Keratinocyte (primary cell): ENCODE data around the gene TLCD2. TPM values are rescaled to one million over a fixed set of nuclear protein-coding genes. Genes with fewer than 3 reads are reported as not detected.
"Not testable (repeated sequence)": the region's sequence is repeated elsewhere in the genome, so short reads cannot be mapped to it uniquely, and the experiment has no call there.

Source experiments
- DNase-seq: peaks from one replicate; pipeline ENCODE4 v3.0.0-alpha.2; 2011; ENCODE audit warnings: low read depth, missing footprints, low spot score
- FAIRE-seq: peaks from 2 replicates; lab custom pipeline; 2011; peaks lifted over from hg19 to GRCh38; lab: Jason Lieb, UNC
- H2AFZ ChIP-seq: 2 replicates; pipeline ENCODE4 v1.6.0; 2012; ENCODE audit warnings: low read length, control low read depth, inconsistent platforms; ENCODE audit not compliant: control insufficient read depth
- H3K27ac ChIP-seq: 2 replicates; pipeline ENCODE4 v1.5.1; 2011; ENCODE audit warnings: low read length; ENCODE audit not compliant: control insufficient read depth, insufficient read depth
- H3K27me3 ChIP-seq: 3 replicates; pipeline ENCODE4 v1.6.0; 2011; ENCODE audit warnings: low read length; ENCODE audit not compliant: control insufficient read depth, insufficient read depth; ENCODE audit errors: extremely low read depth
- H3K36me3 ChIP-seq, 2 experiments: 2 replicates in 1 of 2; 3 replicates in 1 of 2; pipeline ENCODE4 v1.5.1; 2011; ENCODE audit warnings: low read length in 2 of 2, mild to moderate bottlenecking in 1 of 2; ENCODE audit not compliant: control insufficient read depth in 2 of 2, insufficient read depth in 2 of 2; ENCODE audit errors: extremely low read depth in 1 of 2
- H3K4me1 ChIP-seq: 3 replicates; pipeline ENCODE4 v1.5.1; 2011; ENCODE audit warnings: low read length; ENCODE audit not compliant: control insufficient read depth, insufficient read depth; ENCODE audit errors: extremely low read depth
- H3K4me2 ChIP-seq: 3 replicates; pipeline ENCODE4 v1.6.0; 2011; ENCODE audit warnings: low read depth, low read length; ENCODE audit not compliant: control insufficient read depth, insufficient read depth; ENCODE audit errors: extremely low read depth
- H3K4me3 ChIP-seq, 3 experiments: fragments of 200-600 bp in 1 of 3; sonication (generic) in 1 of 3; 2 replicates in 2 of 3; 3 replicates in 1 of 3; pipeline ENCODE4 v1.5.1; 2011 to 2016; ENCODE audit warnings: low read length in 3 of 3, mild to moderate bottlenecking in 3 of 3, control low read depth in 2 of 3, inconsistent platforms in 1 of 3, low read depth in 1 of 3, mixed read lengths in 1 of 3, mixed run types in 1 of 3, moderate library complexity in 1 of 3; ENCODE audit not compliant: control insufficient read depth in 2 of 3, insufficient read depth in 2 of 3; ENCODE audit errors: extremely low read depth in 1 of 3
- H3K79me2 ChIP-seq: 2 replicates; pipeline ENCODE4 v1.6.0; 2012; ENCODE audit warnings: low read length; ENCODE audit not compliant: control insufficient read depth, insufficient read depth
- H3K9ac ChIP-seq: 3 replicates; pipeline ENCODE4 v1.6.0; 2011; ENCODE audit warnings: low read length; ENCODE audit not compliant: control insufficient read depth, insufficient read depth; ENCODE audit errors: extremely low read depth
- H3K9me1 ChIP-seq: 3 replicates; pipeline ENCODE4 v1.6.0; 2011; ENCODE audit warnings: low read length; ENCODE audit not compliant: control insufficient read depth, insufficient read depth; ENCODE audit errors: extremely low read depth
- H3K9me3 ChIP-seq: 2 replicates; pipeline ENCODE4 v1.5.1; 2012; ENCODE audit warnings: low read depth, low read length; ENCODE audit not compliant: control insufficient read depth
- H4K20me1 ChIP-seq: 3 replicates; pipeline ENCODE4 v1.6.0; 2011; ENCODE audit warnings: low read length; ENCODE audit not compliant: control insufficient read depth, insufficient read depth; ENCODE audit errors: extremely low read depth
- CTCF ChIP-seq, 3 experiments: IDR thresholded peaks in 1 of 3; conservative IDR thresholded peaks in 1 of 3; optimal IDR thresholded peaks in 1 of 3; 2 replicates in 2 of 3; 3 replicates in 1 of 3; pipeline versions ENCODE3 to v1.5.1; 2011; ENCODE audit warnings: low read length in 3 of 3, mild to moderate bottlenecking in 3 of 3, moderate library complexity in 2 of 3, control low read depth in 1 of 3, inconsistent platforms in 1 of 3; ENCODE audit not compliant: insufficient read depth in 2 of 3; ENCODE audit errors: extremely low read depth in 1 of 3
- EZH2 ChIP-seq: IDR thresholded peaks from one replicate; pipeline ENCODE4 v1.6.1; 2012; ENCODE audit warnings: inconsistent platforms, mild to moderate bottlenecking, low read length, moderate library complexity
- dilution Hi-C: fragments of 300-500 bp; cut with MboI; formaldehyde crosslinking; loops from one replicate; pipeline ENCODE4 v1.7.0; 2020; ENCODE audit warnings: low sequenced_read_pairs; ENCODE audit not compliant: extremely low pct_ligation_motif_present
- polyA plus RNA-seq, 5 experiments: library from polyadenylated mRNA; depleted of rRNA in 3 of 5; stranded (reverse) in 3 of 5; stranded (forward) in 1 of 5; unstranded in 1 of 5; fragments of >200 nt; gene quantifications; 1 replicate in 1 of 5; 2 replicates in 3 of 5; 3 replicates in 1 of 5; pipeline versions ENCODE4 v1.2.1 to v1.2.3, GENCODE V29; 2011 to 2012; ENCODE audit warnings: missing spikeins in 2 of 5, low read depth in 1 of 5, low replicate concordance in 1 of 5

Gene TLCD2
- polyA plus RNA-seq, 1 donor (not counting 4 experiments of a cell fraction or from before 2014, with no cell fraction given), result 0.75 TPM

- no peaks in the 10 kb centered on the region for H3K9me3 ChIP-seq
- H3K27me3 ChIP-seq, result no peaks in the 10 kb centered on the region
- no peak for FAIRE-seq
- no peak overlapping the region for H3K4me2 ChIP-seq
- TF ChIP-seq CTCF (optimal IDR thresholded peaks at IDR 0.05 in 1 of 3, IDR thresholded peaks at IDR 0.05 in 1 of 3, conservative IDR thresholded peaks at IDR 0.05 in 1 of 3; ENCODE audit: extremely low read depth in 1 of 3, insufficient read depth in 2 of 3, low read length in 3 of 3) (no peak), EZH2 (no peak)
- dilution Hi-C loops, result no loop called here
- H3K36me3 ChIP-seq, result peaks cover 0 to 2% of the 10 kb centered on the region in 2 experiments
- H2AFZ ChIP-seq, result no peak overlapping the region
- H3K9ac ChIP-seq, result no peak overlapping the region
- H3K4me1 ChIP-seq, result peaks cover 9% of the 10 kb centered on the region
- no peaks in the 10 kb centered on the region for H4K20me1 ChIP-seq
- no peak overlapping the region for H3K27ac ChIP-seq
- no peak overlapping the region for H3K4me3 ChIP-seq
- DNase-seq, result no peak
- no peaks in the 10 kb centered on the region for H3K79me2 ChIP-seq
- H3K9me1 ChIP-seq, result no peaks in the 10 kb centered on the region
Observed at GRCh38 chr17:1743088-1743439, 32.9 kb upstream of the TLCD2 start.

- Histone ChIP-seq H3K79me2 (no peaks in the 10 kb centered on the region), H3K9ac (no peak within 1 kb of the TSS), H3K4me1 (peaks cover 9% of the 10 kb centered on the region), H2AFZ (no peak within 1 kb of the TSS), H3K27me3 (no peaks in the 10 kb centered on the region), H3K4me3 (no peak within 1 kb of the TSS), H3K9me1 (no peaks in the 10 kb centered on the region), H3K36me3 (peaks cover 0 to 6% of the 10 kb centered on the region in 2 experiments), H3K27ac (no peak within 1 kb of the TSS), H3K4me2 (no peak within 1 kb of the TSS), H4K20me1 (no peaks in the 10 kb centered on the region), H3K9me3 (no peaks in the 10 kb centered on the region)
- DNase-seq (no peak), FAIRE-seq (no peak)
- TF ChIP-seq EZH2, result no peak
- TF ChIP-seq CTCF (optimal IDR thresholded peaks at IDR 0.05 in 1 of 3, IDR thresholded peaks at IDR 0.05 in 1 of 3, conservative IDR thresholded peaks at IDR 0.05 in 1 of 3; ENCODE audit: extremely low read depth in 1 of 3, insufficient read depth in 2 of 3, low read length in 3 of 3), result no peak
- dilution Hi-C loops, result no loop called here
Observed at GRCh38 chr17:1742371-1743087, 32.4 kb upstream of the TLCD2 start, which contains the start of gene SERPINF2. Gene SERPINF2, plus strand, starts transcription at chr17:1742871. Its CDS starts 2,125 bp downstream, at chr17:1744996.

GRCh38 chr17:1741899-1742298 lies 31.7 kb upstream of the TLCD2 start:
- H3K27ac ChIP-seq, H3K4me1 ChIP-seq, H3K9me3 ChIP-seq, H2AFZ ChIP-seq, H4K20me1 ChIP-seq, DNase-seq, H3K4me2 ChIP-seq, H3K9me1 ChIP-seq, dilution Hi-C loops, H3K9ac ChIP-seq, H3K36me3 ChIP-seq, H3K79me2 ChIP-seq, H3K27me3 ChIP-seq, H3K4me3 ChIP-seq, FAIRE-seq: not testable (repeated sequence)
